ENCODE data around the gene NLRP12.

GRCh38 chr19:53849237-53849676 lies 25.1 kb upstream of the NLRP12 start:
- TF ChIP-seq, protein P1, sequence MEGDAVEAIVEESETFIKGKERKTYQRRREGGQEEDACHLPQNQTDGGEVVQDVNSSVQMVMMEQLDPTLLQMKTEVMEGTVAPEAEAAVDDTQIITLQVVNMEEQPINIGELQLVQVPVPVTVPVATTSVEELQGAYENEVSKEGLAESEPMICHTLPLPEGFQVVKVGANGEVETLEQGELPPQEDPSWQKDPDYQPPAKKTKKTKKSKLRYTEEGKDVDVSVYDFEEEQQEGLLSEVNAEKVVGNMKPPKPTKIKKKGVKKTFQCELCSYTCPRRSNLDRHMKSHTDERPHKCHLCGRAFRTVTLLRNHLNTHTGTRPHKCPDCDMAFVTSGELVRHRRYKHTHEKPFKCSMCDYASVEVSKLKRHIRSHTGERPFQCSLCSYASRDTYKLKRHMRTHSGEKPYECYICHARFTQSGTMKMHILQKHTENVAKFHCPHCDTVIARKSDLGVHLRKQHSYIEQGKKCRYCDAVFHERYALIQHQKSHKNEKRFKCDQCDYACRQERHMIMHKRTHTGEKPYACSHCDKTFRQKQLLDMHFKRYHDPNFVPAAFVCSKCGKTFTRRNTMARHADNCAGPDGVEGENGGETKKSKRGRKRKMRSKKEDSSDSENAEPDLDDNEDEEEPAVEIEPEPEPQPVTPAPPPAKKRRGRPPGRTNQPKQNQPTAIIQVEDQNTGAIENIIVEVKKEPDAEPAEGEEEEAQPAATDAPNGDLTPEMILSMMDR (IDR thresholded peaks at IDR 0.05) = no peak
- no peak for TF ChIP-seq EZH2 (IDR thresholded peaks at IDR 0.05; ENCODE audit: borderline replicate concordance, insufficient read depth, low read depth, low read length, poor library complexity, severe bottlenecking)
